HG03442 (cell line): Measurements from ENCODE around the gene GNAI1.

Experiments used
- ATAC-seq: cut with Tn5 transposase; IDR thresholded peaks from one replicate; pipeline ENCODE4 v1.9.1; 2021; ENCODE audit warnings: mild to moderate bottlenecking, moderate library complexity; ENCODE audit not compliant: unreplicated experiment

The GNAI1 gene

GRCh38 chr7:80204919-80205318 lies 70.3 kb downstream of the GNAI1 start:
- no peak for ATAC-seq

- peak; percentile 77 for ATAC-seq
These were observed 72.1 kb downstream of the GNAI1 start for GRCh38 chr7:80206763-80207162.

- no peak for ATAC-seq
These were observed 72.9 kb downstream of the GNAI1 start for GRCh38 chr7:80207501-80207900.

GRCh38 chr7:80208700-80209099 lies 74.1 kb downstream of the GNAI1 start:
- ATAC-seq = no peak

- no peak for ATAC-seq
These were observed 75.8 kb downstream of the GNAI1 start for GRCh38 chr7:80210400-80210799.

GRCh38 chr7:80213814-80214213 lies 79.2 kb downstream of the GNAI1 start:
- no peak for ATAC-seq

- ATAC-seq = no peak
These were observed 81.1 kb downstream of the GNAI1 start for GRCh38 chr7:80215734-80216133.

- ATAC-seq = no peak
These were observed 82.6 kb downstream of the GNAI1 start for GRCh38 chr7:80216996-80217842.

- ATAC-seq = no peak
These were observed 84.1 kb downstream of the GNAI1 start for GRCh38 chr7:80218723-80219122.

GRCh38 chr7:80220022-80220634 lies 85.5 kb downstream of the GNAI1 start:
- ATAC-seq = no peak

- no peak for ATAC-seq
These were observed 89.8 kb downstream of the GNAI1 start for GRCh38 chr7:80224415-80224814.

- ATAC-seq = no peak
These were observed 90.7 kb downstream of the GNAI1 start for GRCh38 chr7:80225361-80225760.

GRCh38 chr7:80226629-80227028 lies 92.0 kb downstream of the GNAI1 start:
- ATAC-seq = no peak

- ATAC-seq = no peak
These were observed 95.7 kb downstream of the GNAI1 start for GRCh38 chr7:80230327-80230726.

GRCh38 chr7:80231707-80232106 lies 97.1 kb downstream of the GNAI1 start:
- ATAC-seq = no peak

GRCh38 chr7:80232979-80233724 lies 98.5 kb downstream of the GNAI1 start:
- no peak for ATAC-seq

- no peak for ATAC-seq
These were observed 100.7 kb downstream of the GNAI1 start for GRCh38 chr7:80235334-80235733.

GRCh38 chr7:80236681-80237080 lies 102.0 kb downstream of the GNAI1 start:
- ATAC-seq = no peak

- ATAC-seq = no peak
These were observed 105.8 kb downstream of the GNAI1 start for GRCh38 chr7:80240265-80241025.

GRCh38 chr7:80241671-80242070 lies 107.0 kb downstream of the GNAI1 start:
- ATAC-seq = no peak

GRCh38 chr7:80243425-80243824 lies 108.8 kb downstream of the GNAI1 start:
- ATAC-seq = no peak
